ENCODE results near the gene SLC29A3.

Gene SLC29A3

DNA sequence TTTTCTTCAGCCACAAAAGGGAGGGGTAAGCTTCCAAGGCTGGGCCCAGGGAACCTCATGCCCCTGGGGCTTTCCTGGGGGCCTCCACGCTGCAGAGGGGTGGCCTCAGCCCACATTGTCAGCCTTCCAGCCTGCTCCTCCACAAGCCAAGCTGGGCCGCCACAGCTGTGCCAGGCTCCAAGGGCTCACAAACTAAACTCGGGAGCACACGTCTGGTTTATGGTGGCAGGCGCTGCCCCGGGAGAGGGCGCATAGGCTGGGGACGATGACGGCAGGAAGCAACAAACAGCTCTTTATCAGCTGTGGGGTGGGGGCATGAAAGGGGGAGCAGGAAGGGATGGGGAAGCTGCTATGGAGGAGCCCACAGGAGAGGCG, 71.4 kb downstream of the SLC29A3 start:
- TF ChIP-seq, protein P1, sequence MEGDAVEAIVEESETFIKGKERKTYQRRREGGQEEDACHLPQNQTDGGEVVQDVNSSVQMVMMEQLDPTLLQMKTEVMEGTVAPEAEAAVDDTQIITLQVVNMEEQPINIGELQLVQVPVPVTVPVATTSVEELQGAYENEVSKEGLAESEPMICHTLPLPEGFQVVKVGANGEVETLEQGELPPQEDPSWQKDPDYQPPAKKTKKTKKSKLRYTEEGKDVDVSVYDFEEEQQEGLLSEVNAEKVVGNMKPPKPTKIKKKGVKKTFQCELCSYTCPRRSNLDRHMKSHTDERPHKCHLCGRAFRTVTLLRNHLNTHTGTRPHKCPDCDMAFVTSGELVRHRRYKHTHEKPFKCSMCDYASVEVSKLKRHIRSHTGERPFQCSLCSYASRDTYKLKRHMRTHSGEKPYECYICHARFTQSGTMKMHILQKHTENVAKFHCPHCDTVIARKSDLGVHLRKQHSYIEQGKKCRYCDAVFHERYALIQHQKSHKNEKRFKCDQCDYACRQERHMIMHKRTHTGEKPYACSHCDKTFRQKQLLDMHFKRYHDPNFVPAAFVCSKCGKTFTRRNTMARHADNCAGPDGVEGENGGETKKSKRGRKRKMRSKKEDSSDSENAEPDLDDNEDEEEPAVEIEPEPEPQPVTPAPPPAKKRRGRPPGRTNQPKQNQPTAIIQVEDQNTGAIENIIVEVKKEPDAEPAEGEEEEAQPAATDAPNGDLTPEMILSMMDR (IDR thresholded peaks at IDR 0.05; ENCODE audit: low read depth, low read length): no peak
- no peak for DNase-seq (ENCODE audit: extremely low read depth, low read depth)

DNA sequence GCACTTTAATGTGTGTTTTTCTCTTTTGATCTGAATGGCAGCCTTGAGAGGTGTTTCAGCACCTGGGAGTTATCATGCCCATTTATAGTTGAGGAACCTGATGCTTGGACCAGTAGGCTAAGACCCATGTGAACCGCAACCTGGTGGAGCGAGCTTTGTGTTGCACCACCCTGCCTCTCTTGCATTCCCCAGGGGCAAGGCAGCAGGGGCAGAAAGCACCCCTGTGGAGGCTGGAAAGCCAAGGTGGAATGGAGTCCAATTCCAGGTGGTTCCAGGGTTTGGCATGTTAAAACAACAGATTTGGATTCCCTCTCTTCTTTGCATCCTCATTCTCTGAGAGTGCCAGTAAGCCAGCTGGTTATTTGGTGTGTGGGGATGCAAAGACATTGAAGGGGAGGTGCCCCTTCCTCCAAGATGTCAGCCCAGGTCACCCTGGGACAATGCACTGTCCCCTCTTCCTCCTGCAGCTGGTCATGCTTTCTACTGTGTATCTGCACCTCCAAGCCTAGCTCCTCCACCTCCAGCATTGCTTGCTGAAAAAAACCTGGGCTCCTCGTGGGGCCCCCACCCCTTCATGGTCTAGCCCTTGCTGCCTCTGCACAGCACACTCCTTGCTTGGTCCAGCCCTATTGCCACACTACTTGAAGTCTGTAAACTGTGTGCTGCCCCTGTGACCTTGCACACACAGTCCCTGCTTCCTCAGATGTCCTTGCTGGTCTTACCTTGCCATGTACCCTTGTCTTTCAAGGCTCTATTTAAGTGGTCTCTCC, 72.0 kb downstream of the SLC29A3 start:
- DNase-seq (ENCODE audit: extremely low read depth, low read depth): no peak
- TF ChIP-seq, protein P1 (IDR thresholded peaks at IDR 0.05; ENCODE audit: low read depth, low read length): no peak

DNA sequence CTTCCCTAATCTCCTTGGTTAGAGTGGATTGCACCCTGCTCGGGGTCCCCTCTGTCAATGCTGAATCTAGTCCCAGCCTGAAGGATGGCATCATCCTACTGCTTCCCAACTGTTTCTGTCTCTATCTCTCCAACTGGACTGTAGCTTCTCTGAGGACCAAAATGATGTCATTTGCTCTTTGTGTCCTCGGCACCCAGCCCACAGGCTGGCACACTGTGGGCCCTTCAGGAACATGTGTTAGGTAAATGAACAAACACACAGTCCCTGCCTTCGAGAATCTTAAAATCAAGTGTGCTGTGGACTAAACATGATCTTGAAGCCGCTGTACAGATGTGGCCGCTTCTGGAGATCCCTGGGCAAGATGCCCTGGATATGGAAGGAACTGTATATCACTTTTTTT, 72.6 kb downstream of the SLC29A3 start:
- no peak for DNase-seq (ENCODE audit: extremely low read depth, low read depth)
- TF ChIP-seq, protein P1 (IDR thresholded peaks at IDR 0.05; ENCODE audit: low read depth, low read length): no peak

DNA sequence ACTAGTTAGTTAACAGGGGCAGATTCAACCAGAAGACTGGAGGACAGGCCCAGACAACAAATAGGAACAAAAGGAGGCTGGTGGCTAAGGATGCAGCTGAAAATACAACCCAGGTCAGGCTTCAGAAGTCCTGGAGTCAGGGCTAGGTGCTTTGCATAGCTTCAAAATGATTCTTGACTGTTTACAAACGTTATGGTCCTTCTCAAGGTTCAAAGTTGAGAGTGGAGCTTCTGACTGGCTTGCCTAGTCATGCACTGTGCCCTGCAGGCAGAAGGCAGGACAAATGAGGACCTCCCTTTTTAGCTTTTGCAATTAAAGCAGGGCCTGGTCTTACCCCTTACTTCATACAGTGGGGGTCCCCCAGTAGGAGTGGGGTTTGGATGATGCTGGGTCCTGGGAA, 73.2 kb downstream of the SLC29A3 start:
- DNase-seq (ENCODE audit: extremely low read depth, low read depth): no peak
- TF ChIP-seq, protein P1 (IDR thresholded peaks at IDR 0.05; ENCODE audit: low read depth, low read length): no peak

DNA sequence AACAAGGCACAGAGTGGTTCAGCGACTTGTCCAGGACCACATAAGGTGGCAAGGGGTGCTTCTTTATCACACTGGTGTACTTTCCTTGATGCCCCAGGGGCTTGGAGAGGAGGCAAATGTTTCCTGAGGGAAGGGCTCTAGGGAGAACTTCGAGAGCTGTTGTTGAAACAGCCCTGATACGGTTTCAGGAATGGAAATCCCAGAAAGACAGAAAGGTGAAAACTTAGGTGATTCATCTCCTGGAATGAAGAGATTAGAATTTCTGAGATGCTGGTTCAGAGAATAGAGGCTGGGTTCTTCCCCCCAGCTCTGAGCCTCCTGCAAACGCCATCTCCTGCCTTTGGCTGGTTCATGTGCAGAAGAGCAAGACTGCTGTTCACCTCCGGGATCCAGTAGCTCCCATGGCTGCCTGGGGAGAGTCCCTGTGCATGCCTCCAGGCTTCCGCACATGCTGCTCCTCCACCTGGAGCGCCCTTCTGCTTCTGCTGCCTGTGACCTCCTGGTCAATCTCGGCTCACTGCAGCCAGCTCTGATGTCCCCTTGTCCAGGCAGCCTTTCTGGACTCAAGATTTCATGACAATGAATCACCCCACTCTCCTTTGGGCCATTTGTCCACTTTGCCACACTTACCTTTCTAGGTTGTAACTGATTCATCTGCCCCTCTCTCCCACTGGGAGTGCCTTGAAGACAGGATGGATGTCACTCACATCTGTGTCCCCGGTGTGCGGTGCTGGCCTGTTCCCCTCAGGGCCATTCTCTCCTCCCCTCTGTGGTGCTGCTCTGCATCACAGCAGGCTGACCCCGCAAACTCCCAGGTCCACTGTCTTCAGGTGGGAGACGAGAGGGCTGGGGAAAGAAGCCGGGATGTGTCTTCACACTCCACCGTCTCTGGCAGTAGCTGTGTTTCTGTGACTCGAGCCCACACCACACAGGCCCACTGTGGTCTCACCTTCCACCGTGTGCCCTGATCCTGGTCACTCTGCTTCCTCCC, 74.0 kb downstream of the SLC29A3 start:
- no peak for DNase-seq (ENCODE audit: extremely low read depth, low read depth)
- TF ChIP-seq, protein P1 (IDR thresholded peaks at IDR 0.05; ENCODE audit: low read depth, low read length): no peak

DNA sequence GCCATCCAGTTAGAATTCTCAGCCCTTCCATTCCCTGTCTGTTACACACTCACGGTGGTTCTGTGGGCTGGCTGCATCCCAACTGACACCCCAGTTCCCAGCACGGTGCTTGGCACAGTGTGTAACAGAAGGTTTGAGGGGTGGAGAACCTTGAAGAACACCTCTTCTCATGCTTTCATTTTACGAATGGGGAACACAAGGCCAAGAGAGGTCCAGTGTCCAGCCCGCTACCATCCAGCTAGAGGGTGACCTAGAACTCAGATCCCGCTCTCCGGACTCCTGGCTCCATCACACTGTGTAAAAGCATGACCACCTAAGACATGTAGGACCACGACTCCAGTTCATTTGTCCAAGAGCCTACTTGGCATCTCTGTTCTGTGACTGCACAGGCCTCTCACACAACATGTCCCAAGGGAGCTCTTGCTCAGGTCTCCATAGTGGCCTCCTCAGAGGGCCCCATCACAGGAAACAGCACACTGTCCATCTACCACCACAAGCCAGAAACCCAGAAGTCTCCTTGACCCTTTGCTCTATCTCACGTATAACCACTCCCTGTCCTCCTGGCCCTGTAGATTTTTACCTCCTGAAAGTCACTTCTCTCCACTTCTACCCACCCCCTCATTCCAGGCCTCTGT, 74.9 kb downstream of the SLC29A3 start:
- TF ChIP-seq, protein P1 (IDR thresholded peaks at IDR 0.05; ENCODE audit: low read depth, low read length): no peak
- DNase-seq (ENCODE audit: extremely low read depth, low read depth): no peak

All from AG09319 (cell line).